Neural cell (in vitro differentiated cells): ENCODE data around the gene TRMT2A.

ENCODE experiments used
- CTCF ChIP-seq: fragments of 450-650 bp; IDR thresholded peaks from 2 replicates; pipeline ENCODE4 v1.5.1; 2014; ENCODE audit warnings: antibody characterized with exemption, mild to moderate bottlenecking, moderate library complexity; ENCODE audit not compliant: poor library complexity, severe bottlenecking
- EP300 ChIP-seq: fragments of 450-650 bp; conservative IDR thresholded peaks from 2 replicates; pipeline ENCODE4 v1.6.1; 2014; ENCODE audit warnings: antibody characterized with exemption, mild to moderate bottlenecking, moderate library complexity; ENCODE audit not compliant: poor library complexity, severe bottlenecking
- EZH2 ChIP-seq: fragments of 200-600, 300-800 bp; shearing (Covaris generic), sonication (generic); IDR thresholded peaks from 2 replicates; pipeline ENCODE4 v1.6.1; 2014; ENCODE audit warnings: antibody characterized with exemption, low read length, borderline replicate concordance, mild to moderate bottlenecking; ENCODE audit not compliant: insufficient read depth, poor library complexity, severe bottlenecking
- POLR2AphosphoS5 ChIP-seq: IDR thresholded peaks from 2 replicates; pipeline ENCODE4 v1.6.1; 2012
- RAD21 ChIP-seq: fragments of 450-650 bp; conservative IDR thresholded peaks from 2 replicates; pipeline ENCODE4 v1.6.1; 2014; ENCODE audit warnings: antibody characterized with exemption, mild to moderate bottlenecking, moderate library complexity
- REST ChIP-seq: IDR thresholded peaks from 2 replicates; pipeline ENCODE4 v1.6.1; 2012; ENCODE audit warnings: borderline replicate concordance
- TAF1 ChIP-seq: IDR thresholded peaks from 2 replicates; pipeline ENCODE4 v1.6.1; 2012; ENCODE audit warnings: low read depth

GRCh38 chr22:20080445-20080775, 36.6 kb downstream of the TRMT2A start:
- no peak for TF ChIP-seq EZH2
- TF ChIP-seq CTCF: no peak
- peak; percentile 55 for TF ChIP-seq REST
- no peak for TF ChIP-seq EP300
- peak; percentile 6 for TF ChIP-seq TAF1
- TF ChIP-seq RAD21: no peak
- TF ChIP-seq POLR2AphosphoS5: no peak
